GM18526 (cell line): ENCODE results near the gene RNF115.

ENCODE experiments used
- POLR2A ChIP-seq: IDR thresholded peaks from 3 replicates; pipeline ENCODE4 v1.6.1; 2011; ENCODE audit not compliant: insufficient read length; ENCODE audit errors: extremely low read depth

RNF115 gene

GRCh38 chr1:145786271-145786670 is 37.6 kb downstream of the RNF115 start:
- TF ChIP-seq POLR2A: no peak

- TF ChIP-seq POLR2A: no peak
Observed at GRCh38 chr1:145785547-145785946, 38.3 kb downstream of the RNF115 start.

GRCh38 chr1:145784409-145784808 is 39.5 kb downstream of the RNF115 start:
- no peak for TF ChIP-seq POLR2A

GRCh38 chr1:145782272-145783099 is 41.4 kb downstream of the RNF115 start:
- no peak for TF ChIP-seq POLR2A

GRCh38 chr1:145778146-145778540 is 45.8 kb downstream of the RNF115 start:
- TF ChIP-seq POLR2A: no peak

- no peak for TF ChIP-seq POLR2A
Observed at GRCh38 chr1:145777357-145778145, 46.3 kb downstream of the RNF115 start.

- no peak for TF ChIP-seq POLR2A
Observed at GRCh38 chr1:145773423-145773822, 50.5 kb downstream of the RNF115 start.

- no peak for TF ChIP-seq POLR2A
Observed at GRCh38 chr1:145771056-145771455, 52.8 kb downstream of the RNF115 start.

- no peak for TF ChIP-seq POLR2A
Observed at GRCh38 chr1:145759721-145760120, 64.2 kb downstream of the RNF115 start.

- TF ChIP-seq POLR2A: no peak
Observed at GRCh38 chr1:145758575-145758974, 65.3 kb downstream of the RNF115 start.

GRCh38 chr1:145758116-145758515 is 65.8 kb downstream of the RNF115 start:
- TF ChIP-seq POLR2A: no peak

- no peak for TF ChIP-seq POLR2A
Observed at GRCh38 chr1:145757420-145757819, 66.5 kb downstream of the RNF115 start.

- no peak for TF ChIP-seq POLR2A
Observed at GRCh38 chr1:145751491-145752037, 72.3 kb downstream of the RNF115 start.

- no peak for TF ChIP-seq POLR2A
Observed at GRCh38 chr1:145750426-145750825, 73.5 kb downstream of the RNF115 start.

- TF ChIP-seq POLR2A: no peak
Observed at GRCh38 chr1:145747398-145748247, 76.3 kb downstream of the RNF115 start.
